Stomach (tissue), 4 donors: ENCODE measurements around the gene KLHDC1.

ENCODE experiments used
- EP300 ChIP-seq: sonication (generic); formaldehyde crosslinking; IDR thresholded peaks from one replicate; pipeline ENCODE4 v1.6.1; 2017; ENCODE audit warnings: antibody characterized with exemption
- POLR2AphosphoS5 ChIP-seq, 3 donors: sonication (generic); formaldehyde crosslinking; IDR thresholded peaks; one replicate each; pipeline ENCODE4 v1.6.1; 2016; ENCODE audit warnings: antibody characterized with exemption in 3 of 3
- TF ChIP-seq, protein P1 (sequence below), 7 experiments: fragments of 450-650 bp in 4 of 7; fragments of 200-600 bp in 3 of 7; sonication (generic) in 3 of 7; IDR thresholded peaks; one replicate each; pipeline ENCODE4 v1.5.1; 2016 to 2019; ENCODE audit warnings: antibody characterized with exemption in 7 of 7, control low read depth in 2 of 7, mild to moderate bottlenecking in 1 of 7

DNA sequence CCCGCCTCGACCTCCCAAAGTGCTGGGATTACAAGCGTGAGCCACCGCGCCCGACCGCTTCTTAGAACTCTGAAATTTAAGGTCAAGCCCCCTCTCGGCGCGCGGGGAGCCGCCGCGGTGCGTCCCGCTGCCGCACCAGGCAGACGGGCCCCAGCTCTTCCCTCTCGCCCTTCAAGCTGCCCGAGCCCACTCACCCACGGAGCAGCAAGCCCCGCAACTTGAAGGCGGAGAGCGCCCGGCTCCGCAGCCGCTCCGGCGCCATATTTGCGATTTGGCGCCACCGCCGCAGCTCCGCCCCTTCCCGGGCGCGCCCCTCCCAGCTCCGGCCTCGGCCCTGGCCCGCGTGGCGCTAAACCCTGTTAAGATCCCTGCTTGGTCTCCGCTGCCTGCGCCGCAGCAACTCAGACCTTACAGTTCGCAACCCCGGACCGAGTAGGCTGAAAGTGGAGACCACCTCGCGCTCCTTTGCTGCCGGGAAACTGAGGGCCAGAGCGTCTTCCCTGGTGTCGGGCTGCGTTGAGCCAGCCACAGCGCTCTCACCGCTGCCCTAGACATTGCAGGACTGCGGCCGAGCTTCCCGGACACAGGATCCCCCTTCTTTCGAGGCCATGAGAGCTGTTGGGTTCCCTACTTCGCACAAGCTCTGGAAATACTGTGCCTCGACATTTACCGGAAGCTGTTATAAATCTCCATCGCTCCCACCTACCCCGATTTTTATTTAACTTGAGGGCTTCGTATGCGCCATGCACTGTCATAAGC is 4.8 kb upstream of the KLHDC1 start, which contains the start of gene POLE2:
- TF ChIP-seq, protein P1, sequence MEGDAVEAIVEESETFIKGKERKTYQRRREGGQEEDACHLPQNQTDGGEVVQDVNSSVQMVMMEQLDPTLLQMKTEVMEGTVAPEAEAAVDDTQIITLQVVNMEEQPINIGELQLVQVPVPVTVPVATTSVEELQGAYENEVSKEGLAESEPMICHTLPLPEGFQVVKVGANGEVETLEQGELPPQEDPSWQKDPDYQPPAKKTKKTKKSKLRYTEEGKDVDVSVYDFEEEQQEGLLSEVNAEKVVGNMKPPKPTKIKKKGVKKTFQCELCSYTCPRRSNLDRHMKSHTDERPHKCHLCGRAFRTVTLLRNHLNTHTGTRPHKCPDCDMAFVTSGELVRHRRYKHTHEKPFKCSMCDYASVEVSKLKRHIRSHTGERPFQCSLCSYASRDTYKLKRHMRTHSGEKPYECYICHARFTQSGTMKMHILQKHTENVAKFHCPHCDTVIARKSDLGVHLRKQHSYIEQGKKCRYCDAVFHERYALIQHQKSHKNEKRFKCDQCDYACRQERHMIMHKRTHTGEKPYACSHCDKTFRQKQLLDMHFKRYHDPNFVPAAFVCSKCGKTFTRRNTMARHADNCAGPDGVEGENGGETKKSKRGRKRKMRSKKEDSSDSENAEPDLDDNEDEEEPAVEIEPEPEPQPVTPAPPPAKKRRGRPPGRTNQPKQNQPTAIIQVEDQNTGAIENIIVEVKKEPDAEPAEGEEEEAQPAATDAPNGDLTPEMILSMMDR (IDR thresholded peaks at IDR 0.05) = no peak
- no peak for TF ChIP-seq EP300
- TF ChIP-seq POLR2AphosphoS5 (IDR thresholded peaks at IDR 0.05) = peak in 2 of 3 donors; percentile 14 to 71
